Activated CD8-positive, alpha-beta T cell treated with anti-CD3 and anti-CD28 coated beads for 36 hours (primary cell): ENCODE measurements around the gene DDX5. TPM values are rescaled to one million over a fixed set of nuclear protein-coding genes. Genes with fewer than 3 reads are reported as not detected.
A peak's percentile ranks its signal among the peaks of the same experiment; 100 is the strongest.

Experiments used
- ATAC-seq: fragments of 200-7000 bp; cut with Tn5 transposase; one replicate; pipeline ENCODE4 v1.10.0; 2021; ENCODE audit warnings: mild to moderate bottlenecking, moderate library complexity
- CTCF ChIA-PET: fragments of 350-600 bp; sonication (Branson Sonifier 250); formaldehyde crosslinking; loops from one replicate; lab custom pipeline; 2021; ENCODE audit warnings: antibody characterized with exemption; lab: Charles Lee
- POLR2A ChIA-PET: fragments of 350-600 bp; sonication (Branson Sonifier 250); formaldehyde crosslinking; loops from one replicate; lab custom pipeline; 2021; ENCODE audit warnings: antibody characterized with exemption; lab: Charles Lee
- DNase-seq: peaks from one replicate; pipeline ENCODE4 v3.0.0-alpha.2; 2020
- H3K27ac Mint-ChIP-seq: one replicate; pipeline ENCODE4 v1.8.0; 2021; ENCODE audit warnings: mild to moderate bottlenecking, mixed read lengths
- H3K27me3 Mint-ChIP-seq: one replicate; pipeline ENCODE4 v1.8.0; 2021; ENCODE audit warnings: mixed read lengths
- H3K36me3 Mint-ChIP-seq: one replicate; pipeline ENCODE4 v1.8.0; 2021; ENCODE audit warnings: low read depth, mixed read lengths
- H3K4me1 Mint-ChIP-seq: one replicate; pipeline ENCODE4 v1.8.0; 2021; ENCODE audit warnings: low read depth, mixed read lengths
- H3K4me3 Mint-ChIP-seq: one replicate; pipeline ENCODE4 v1.8.0; 2021; ENCODE audit warnings: mild to moderate bottlenecking, moderate library complexity, mixed read lengths
- H3K9me3 Mint-ChIP-seq: one replicate; pipeline ENCODE4 v1.8.0; 2021; ENCODE audit warnings: mixed read lengths
- CTCF ChIP-seq: fragments of 200-600 bp; IDR thresholded peaks from one replicate; pipeline ENCODE4 v1.8.0; 2022; ENCODE audit warnings: antibody characterized with exemption, mild to moderate bottlenecking
- intact Hi-C: fragments of 100-400 bp; cut with micrococcal nuclease; formaldehyde crosslinking; loops from one replicate; pipeline ENCODE4 v1.10.0; 2022
- total RNA-seq, 2 experiments: library from RNA; stranded (reverse); gene quantifications; one replicate each; pipeline ENCODE4 v1.2.3, GENCODE V29; 2021

Gene DDX5
- total RNA-seq, 2 experiments from 2014 or later = 632 to 668 TPM

GRCh38 chr17:64500862-64501765 is 5.0 kb downstream of the DDX5 start:
- ChIA-PET POLR2A (interaction anchor here (0.9 to 4.4 kb wide), 6 partner anchors 9 to 161 kb away, joined by 3 to 24 read pairs (median 4); partner anchors contain the start of gene SMURF2), CTCF (interaction anchor here (1.1 to 7.0 kb wide), 6 partner anchors 9 to 148 kb away, joined by 3 to 56 read pairs (median 4); no protein-coding TSS in a partner anchor)
- H3K27me3 Mint-ChIP-seq = no peaks in the 10 kb centered on the region
- DNase-seq (no peak), ATAC-seq (no peak)
- no peak for TF ChIP-seq CTCF
- H3K27ac Mint-ChIP-seq = peak overlapping the region; percentile 75
- H3K36me3 Mint-ChIP-seq = peaks cover 94% of the 10 kb centered on the region
- no peaks in the 10 kb centered on the region for H3K9me3 Mint-ChIP-seq
- H3K4me3 Mint-ChIP-seq = peak overlapping the region; percentile 11
- intact Hi-C loops = no loop called here
- H3K4me1 Mint-ChIP-seq = peaks cover 69% of the 10 kb centered on the region

GRCh38 chr17:64500487-64500859 is 5.6 kb downstream of the DDX5 start:
- no peak for TF ChIP-seq CTCF
- ChIA-PET POLR2A (interaction anchor here (0.6 to 4.4 kb wide), 4 partner anchors 10 to 162 kb away, joined by 3 to 24 read pairs (median 4); partner anchors contain the start of gene SMURF2), CTCF (interaction anchor here (1.1 to 7.0 kb wide), 3 partner anchors 10 to 149 kb away, joined by 3 to 56 read pairs (median 5); no protein-coding TSS in a partner anchor)
- ATAC-seq (no peak), DNase-seq (no peak)
- Mint-ChIP-seq H3K9me3 (no peaks in the 10 kb centered on the region), H3K4me3 (peak overlapping the region; percentile 2), H3K36me3 (peaks cover 93% of the 10 kb centered on the region), H3K27ac (peak overlapping the region; percentile 75), H3K27me3 (no peaks in the 10 kb centered on the region), H3K4me1 (peaks cover 71% of the 10 kb centered on the region)
- intact Hi-C loops = no loop called here

GRCh38 chr17:64499805-64500486 is 6.1 kb downstream of the DDX5 start:
- Mint-ChIP-seq H3K9me3 (no peaks in the 10 kb centered on the region), H3K36me3 (peaks cover 89% of the 10 kb centered on the region), H3K4me3 (peak overlapping the region; percentile 2), H3K27ac (peak overlapping the region; percentile 75), H3K27me3 (no peaks in the 10 kb centered on the region), H3K4me1 (peaks cover 70% of the 10 kb centered on the region)
- ATAC-seq = no peak
- ChIA-PET POLR2A (interaction anchor here (0.6 to 4.4 kb wide), 6 partner anchors 9 to 162 kb away, joined by 3 to 24 read pairs (median 4); partner anchors contain the start of gene SMURF2), CTCF (interaction anchor here (0.6 to 7.0 kb wide), 3 partner anchors 9 to 105 kb away, joined by 3 to 56 read pairs (median 5); no protein-coding TSS in a partner anchor)
- DNase-seq = no peak
- TF ChIP-seq CTCF = no peak
- intact Hi-C loops = no loop called here

GRCh38 chr17:64498308-64499203 is 7.5 kb downstream of the DDX5 start:
- peaks cover 68% of the 10 kb centered on the region for H3K4me1 Mint-ChIP-seq

More at GRCh38 chr17:64498308-64499203, 7.5 kb downstream of the DDX5 start:
- DNase-seq = no peak
- Mint-ChIP-seq H3K36me3 (peaks cover 85% of the 10 kb centered on the region), H3K27ac (peak overlapping the region; percentile 97), H3K9me3 (no peaks in the 10 kb centered on the region), H3K27me3 (no peaks in the 10 kb centered on the region), H3K4me3 (peak overlapping the region; percentile 100)
- no peak for ATAC-seq
- intact Hi-C loops = no loop called here
- POLR2A ChIA-PET = interaction anchor here (0.6 to 5.2 kb wide), 10 partner anchors 7 to 152 kb away, joined by 3 to 143 read pairs (median 5); partner anchors contain the start of genes CEP95, DDX5 and PECAM1
- CTCF ChIA-PET = interaction anchor here (1.3 to 7.0 kb wide), 5 partner anchors 7 to 157 kb away, joined by 3 to 56 read pairs (median 10); partner anchors contain the start of genes CEP95 and DDX5
- no peak for TF ChIP-seq CTCF
